ENCODE measurements around the gene SLC7A7. TPM values are rescaled to one million over a fixed set of nuclear protein-coding genes. Genes with fewer than 3 reads are reported as not detected.

The SLC7A7 gene
- total and polyA plus RNA-seq, 2 of the 13 experiments (the other 11 are each of a cell fraction or from before 2014, with no cell fraction given), result 0.13 to 0.63 TPM

- TF ChIP-seq MAZ (IDR thresholded peaks at IDR 0.05; ENCODE audit: borderline replicate concordance, low read depth, low read length) (0 out of 2 replicates have a peak, but pooled peaks have one; percentile 42), MAZ (CRISPR knock-in tag; IDR thresholded peaks at IDR 0.05; ENCODE audit: low read depth) (no peak), LBX2 (CRISPR knock-in tag; IDR thresholded peaks at IDR 0.05; ENCODE audit: borderline replicate concordance) (peak; percentile 73), ZSCAN31 (CRISPR knock-in tag; IDR thresholded peaks at IDR 0.05; ENCODE audit: low read depth) (peak; percentile 66), ZNF556 (CRISPR knock-in tag; IDR thresholded peaks at IDR 0.05; ENCODE audit: borderline replicate concordance) (peak; percentile 99), AGO1 (IDR thresholded peaks at IDR 0.05; ENCODE audit: low read depth, low read length, poor library complexity, severe bottlenecking) (peak; percentile 82), RXRA (CRISPR knock-in tag; IDR thresholded peaks at IDR 0.05) (peak; percentile 80), SAP130 (CRISPR knock-in tag; IDR thresholded peaks at IDR 0.05; ENCODE audit: low read depth) (peak; percentile 93), HNRNPUL1 (IDR thresholded peaks at IDR 0.05; ENCODE audit: low read depth, low read length) (no peak), PCBP2 (optimal IDR thresholded peaks at IDR 0.05; ENCODE audit: low read depth, low read length, poor library complexity, severe bottlenecking) (no peak), MTERF4 (CRISPR knock-in tag; IDR thresholded peaks at IDR 0.05) (no peak; the same call in none of the 2 replicates), GABPB1 (CRISPR knock-in tag; IDR thresholded peaks at IDR 0.05) (peak; percentile 97), TGIF2 (CRISPR knock-in tag; IDR thresholded peaks at IDR 0.05) (no peak; the same call in 1 of the 2 replicates), TEAD2 (CRISPR knock-in tag; IDR thresholded peaks at IDR 0.05) (no peak), FLYWCH1 (CRISPR knock-in tag; IDR thresholded peaks at IDR 0.05) (no peak), ZFP90 (CRISPR knock-in tag; IDR thresholded peaks at IDR 0.05; ENCODE audit: borderline replicate concordance) (peak; percentile 73; the same call in 1 of the 2 replicates), MYNN (CRISPR knock-in tag; IDR thresholded peaks at IDR 0.05; ENCODE audit: low read depth) (no peak), TAF1 (CRISPR knock-in tag; IDR thresholded peaks at IDR 0.05) (peak; percentile 92), MTA3 (CRISPR knock-in tag; IDR thresholded peaks at IDR 0.05) (peak; percentile 80; the same call in 1 of the 2 replicates), TBX3 (IDR thresholded peaks at IDR 0.05; ENCODE audit: borderline replicate concordance) (no peak), ATF4 (CRISPR knock-in tag; IDR thresholded peaks at IDR 0.05) (no peak), ZNF816 (CRISPR knock-in tag; IDR thresholded peaks at IDR 0.05; ENCODE audit: borderline replicate concordance) (peak; percentile 64), KLF15 (CRISPR knock-in tag; IDR thresholded peaks at IDR 0.05; ENCODE audit: borderline replicate concordance) (no peak; the same call in 1 of the 2 replicates), SNRNP70 (IDR thresholded peaks at IDR 0.05; ENCODE audit: low read depth, low read length) (no peak), FOXO1 (CRISPR knock-in tag; IDR thresholded peaks at IDR 0.05) (peak; percentile 22; the same call in 1 of the 2 replicates), MEIS2 (CRISPR knock-in tag; IDR thresholded peaks at IDR 0.05) (peak; percentile 78), ZNF709 (CRISPR knock-in tag; IDR thresholded peaks at IDR 0.05) (peak; percentile 68; the same call in 1 of the 2 replicates), SRSF9 (IDR thresholded peaks at IDR 0.05; ENCODE audit: borderline replicate concordance, insufficient read depth, low read depth, low read length, poor library complexity, severe bottlenecking) (no peak), HNRNPLL (IDR thresholded peaks at IDR 0.05; ENCODE audit: low read depth, low read length, poor library complexity, severe bottlenecking) (peak; percentile 70)
Measured at GRCh38 chr14:22829661-22830442, 14.6 kb upstream of the SLC7A7 start, which contains the start of gene MRPL52 (continued).

Data from HepG2 (cell line).